ENCODE data around the gene FCGR3B.
"Not testable (repeated sequence)": the region's sequence is repeated elsewhere in the genome, so short reads cannot be mapped to it uniquely, and the experiment has no call there.

FCGR3B gene
- 0 to 0.49 (median 0.09) reads per million in 4 experiments for total RNA-seq

GRCh38 chr1:161631076-161631475, at the start of gene FCGR3B:
TSS of gene FCGR3B (minus strand) at chr1:161631176. CDS start at chr1:161631094, 82 bp downstream.
- DNase-seq, result no peak

- no peak for DNase-seq
These were observed 47.5 kb upstream of the FCGR3B start for GRCh38 chr1:161678500-161678899.

GRCh38 chr1:161676958-161677689, 46.1 kb upstream of the FCGR3B start:
- no peak for DNase-seq

- DNase-seq, result no peak
These were observed 45.5 kb upstream of the FCGR3B start for GRCh38 chr1:161676441-161676840.

DNA sequence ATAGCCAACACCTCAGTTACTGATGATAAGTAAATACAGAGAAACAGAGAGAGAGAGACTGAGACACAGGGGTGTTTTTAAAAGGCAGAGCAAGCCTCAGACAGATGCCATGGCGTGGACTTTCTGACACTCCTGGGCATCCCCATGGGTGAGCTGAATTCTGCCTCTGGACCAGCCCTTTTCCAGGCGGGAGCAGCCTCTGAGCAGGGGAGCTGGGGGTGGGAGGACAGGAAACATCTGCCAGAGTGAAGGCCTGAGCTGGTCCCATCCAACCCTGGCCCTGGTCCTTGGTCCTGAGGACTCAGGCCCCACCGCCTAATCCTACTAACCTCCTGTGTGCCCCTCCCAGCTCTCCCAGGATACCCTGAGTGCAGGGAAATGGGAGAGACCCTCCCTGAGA, 43.9 kb upstream of the FCGR3B start:
- not testable (repeated sequence) for DNase-seq

DNA sequence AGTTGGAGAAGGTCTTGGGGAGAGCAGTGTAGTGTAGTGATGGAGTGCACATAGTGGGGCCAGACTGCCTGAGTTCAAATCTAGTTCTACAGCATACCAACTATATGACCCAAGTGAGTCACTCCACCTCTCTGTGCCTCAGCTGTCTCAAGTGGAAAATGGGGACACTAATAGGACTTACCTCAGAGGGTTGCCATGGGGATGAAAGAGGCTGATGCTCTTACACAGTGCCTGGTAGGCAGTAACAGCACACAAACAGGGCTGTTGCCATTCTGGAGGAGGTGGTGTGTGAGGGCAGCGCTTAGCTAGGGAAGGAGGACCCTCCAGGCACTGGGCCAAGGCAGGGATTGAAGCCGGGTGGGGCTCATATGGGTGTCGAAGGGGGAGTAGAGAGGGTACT, 43.5 kb upstream of the FCGR3B start:
- not testable (repeated sequence) for DNase-seq

GRCh38 chr1:161673437-161673836, 42.5 kb upstream of the FCGR3B start:
- DNase-seq, result not testable (repeated sequence)

DNA sequence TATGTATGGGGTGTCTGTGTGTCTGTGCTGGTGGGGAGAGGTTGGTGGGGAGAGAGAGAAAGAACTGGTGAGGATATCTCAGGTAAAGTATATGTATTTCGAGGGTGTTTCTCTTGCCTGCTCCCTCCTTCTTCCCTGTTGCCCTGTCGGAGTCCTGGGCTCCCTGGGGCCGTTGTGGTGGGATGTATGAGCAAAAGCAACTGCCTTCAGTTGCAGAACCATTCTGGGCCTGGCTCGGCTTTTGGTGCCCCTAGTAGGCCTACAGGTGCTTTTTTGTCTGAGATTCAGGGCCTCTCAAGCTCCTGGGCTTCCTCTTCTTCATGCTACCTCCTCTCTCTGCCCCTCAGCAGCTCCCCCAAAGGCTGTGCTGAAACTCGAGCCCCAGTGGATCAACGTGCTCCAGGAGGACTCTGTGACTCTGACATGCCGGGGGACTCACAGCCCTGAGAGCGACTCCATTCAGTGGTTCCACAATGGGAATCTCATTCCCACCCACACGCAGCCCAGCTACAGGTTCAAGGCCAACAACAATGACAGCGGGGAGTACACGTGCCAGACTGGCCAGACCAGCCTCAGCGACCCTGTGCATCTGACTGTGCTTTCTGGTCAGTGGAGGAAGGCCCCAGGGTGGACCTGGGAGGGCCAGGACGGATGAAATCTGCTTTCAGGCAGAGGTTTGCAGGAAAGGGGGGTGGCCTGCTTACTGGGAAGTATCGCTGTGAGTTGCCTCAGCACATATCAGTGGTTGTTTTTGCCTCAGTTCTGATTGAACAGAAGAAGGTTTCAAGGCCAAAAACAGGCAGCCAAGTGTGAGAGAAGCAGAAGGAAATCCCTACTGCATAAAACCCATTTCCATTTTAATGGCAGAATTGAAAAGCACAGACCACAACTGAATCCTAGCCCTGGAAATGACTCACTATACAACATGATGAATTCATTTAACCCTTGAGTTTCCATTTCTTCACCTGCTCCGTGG, 40.4 kb upstream of the FCGR3B start:
- DNase-seq, result not testable (repeated sequence)

DNA sequence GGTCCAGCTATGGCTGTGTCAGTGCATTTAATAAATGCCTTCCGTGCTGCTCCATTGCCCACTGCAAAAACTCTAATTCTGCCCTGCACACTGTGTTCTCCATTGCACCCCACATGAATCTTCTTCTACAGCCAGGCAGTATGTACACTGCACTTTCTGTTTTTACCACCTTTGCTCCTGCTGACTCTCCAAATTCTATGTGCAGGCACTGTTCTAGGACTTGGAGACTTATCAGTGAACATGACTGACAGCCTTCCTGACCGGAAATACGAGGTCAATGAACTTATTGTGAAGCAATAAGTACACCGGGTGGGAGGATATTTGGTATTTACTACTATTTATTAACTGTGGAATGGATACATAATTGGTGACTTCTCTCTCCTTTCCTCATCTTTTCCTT, 33.7 kb upstream of the FCGR3B start:
- DNase-seq, result not testable (repeated sequence)

DNA sequence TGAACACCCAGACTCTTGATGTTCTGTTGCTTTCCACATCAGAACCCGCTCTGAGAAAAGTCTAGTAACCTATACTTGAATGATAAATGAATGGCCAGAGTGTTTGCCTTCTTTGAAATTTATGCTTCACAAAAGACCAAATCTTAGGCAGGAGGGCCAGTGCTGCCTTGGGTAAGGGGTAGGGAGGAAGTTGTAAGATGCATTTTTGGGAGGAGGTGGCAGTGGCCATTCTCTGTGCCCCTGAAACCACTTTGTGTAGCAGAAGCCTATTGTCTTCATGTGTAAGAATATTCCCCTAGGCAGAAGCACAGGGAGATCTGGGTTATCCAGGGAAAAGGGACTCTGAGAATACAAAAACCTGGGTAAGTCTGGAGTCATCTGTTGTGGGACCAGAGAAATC, 32.6 kb upstream of the FCGR3B start:
- not testable (repeated sequence) for DNase-seq

GRCh38 chr1:161662684-161663339, 31.8 kb upstream of the FCGR3B start, which contains the start of gene FCGR2B:
TSS of gene FCGR2B (plus strand) at chr1:161663143. CDS start at chr1:161663242, 99 bp downstream.
- DNase-seq, result not testable (repeated sequence)

- not testable (repeated sequence) for DNase-seq
These were observed 30.8 kb upstream of the FCGR3B start for GRCh38 chr1:161661660-161662311.

GRCh38 chr1:161658524-161658923, 27.5 kb upstream of the FCGR3B start:
- DNase-seq, result not testable (repeated sequence)

- not testable (repeated sequence) for DNase-seq
These were observed 23.0 kb upstream of the FCGR3B start for GRCh38 chr1:161653971-161654370.

DNA sequence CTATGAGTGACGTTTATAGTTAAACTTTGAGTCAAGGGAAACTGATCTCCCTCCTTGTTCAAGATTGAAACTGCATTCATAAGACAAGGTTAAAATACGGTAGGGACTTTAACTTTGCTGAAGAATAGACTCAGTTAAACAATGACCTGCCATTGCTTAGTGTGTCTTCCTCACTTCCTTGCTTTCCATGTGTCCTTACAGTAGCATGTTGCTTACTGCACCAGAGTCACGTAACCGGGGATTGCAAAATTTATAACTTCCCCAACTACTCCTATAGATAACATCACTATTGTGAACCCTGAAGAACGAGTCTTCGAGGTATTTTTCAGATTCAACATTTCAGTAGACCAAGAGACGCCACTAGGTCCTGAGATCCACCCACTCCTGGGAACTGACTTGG, 22.6 kb upstream of the FCGR3B start:
- not testable (repeated sequence) for DNase-seq

- not testable (repeated sequence) for DNase-seq
These were observed 16.8 kb upstream of the FCGR3B start for GRCh38 chr1:161647507-161648360.

DNA sequence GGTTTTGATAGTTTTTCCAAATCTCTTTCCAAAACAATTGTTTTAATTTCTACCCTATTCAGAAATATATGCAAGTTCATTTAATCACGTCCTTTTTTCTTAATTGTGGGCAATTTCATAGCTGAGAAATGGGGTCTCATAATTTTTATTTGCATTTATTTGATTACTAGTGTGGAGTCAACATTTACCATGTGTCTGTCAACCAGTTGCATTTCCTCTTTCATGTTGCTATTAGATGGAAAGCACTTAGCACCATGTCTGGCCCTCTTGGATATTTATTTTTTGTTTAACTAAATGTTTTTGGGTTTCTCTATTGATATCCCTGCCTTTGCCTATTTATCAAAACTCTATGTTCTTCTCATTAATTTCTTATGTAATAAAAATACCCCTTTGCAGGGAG, 13.9 kb upstream of the FCGR3B start:
- not testable (repeated sequence) for DNase-seq

DNA sequence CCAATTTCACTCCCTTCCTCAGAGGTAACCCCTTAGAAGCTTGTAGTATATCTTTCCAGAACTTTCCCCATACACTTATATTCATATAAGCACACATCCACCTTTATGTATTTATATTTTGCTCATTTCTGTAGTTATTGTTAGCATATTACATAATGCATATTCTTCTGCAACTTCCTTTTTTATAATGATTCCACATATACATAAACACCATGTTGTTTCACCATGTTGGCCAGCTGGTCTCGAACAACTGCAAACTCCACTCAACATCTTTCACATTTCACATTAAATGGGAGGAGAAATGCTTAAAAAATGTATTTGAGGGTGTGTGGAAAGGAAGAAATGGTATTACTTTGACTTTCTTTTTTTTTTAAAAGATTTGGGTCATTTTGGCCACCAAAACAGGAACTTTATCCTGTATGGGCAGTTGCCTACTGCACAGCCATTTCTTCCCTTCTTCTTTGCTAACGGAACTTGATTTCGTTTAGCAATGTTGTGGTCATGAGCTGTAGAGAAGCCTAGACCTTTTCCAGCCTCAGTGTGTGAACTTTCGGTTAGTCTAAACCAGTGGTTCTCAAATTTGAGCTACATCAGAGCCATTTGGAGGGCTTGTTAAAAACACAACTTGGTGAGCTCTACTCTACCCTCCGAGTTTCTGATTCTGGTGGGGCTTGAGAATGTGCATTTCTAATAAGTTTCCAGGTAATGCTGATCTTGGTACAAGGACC, 12.7 kb upstream of the FCGR3B start:
- not testable (repeated sequence) for DNase-seq

DNA sequence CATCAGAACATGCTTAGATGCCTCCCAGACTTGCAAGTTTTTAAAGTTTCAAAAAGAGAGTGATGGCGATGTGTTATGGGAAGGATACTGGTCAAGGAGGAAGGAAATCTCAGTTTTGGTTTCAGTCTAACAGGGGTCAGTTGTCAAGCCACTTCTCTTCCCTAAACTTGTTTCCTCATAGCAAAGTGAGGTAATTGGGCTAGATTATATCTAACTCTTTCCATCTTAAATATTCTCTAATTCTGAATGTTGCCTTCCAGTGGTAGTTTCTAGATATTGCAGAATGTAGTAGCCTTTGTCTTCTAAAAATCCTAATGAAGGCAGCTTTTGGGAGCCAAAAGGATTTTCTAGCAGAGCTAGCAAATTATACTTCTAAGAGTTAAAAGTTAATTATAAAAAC, 11.7 kb upstream of the FCGR3B start:
- DNase-seq, result not testable (repeated sequence)

DNA sequence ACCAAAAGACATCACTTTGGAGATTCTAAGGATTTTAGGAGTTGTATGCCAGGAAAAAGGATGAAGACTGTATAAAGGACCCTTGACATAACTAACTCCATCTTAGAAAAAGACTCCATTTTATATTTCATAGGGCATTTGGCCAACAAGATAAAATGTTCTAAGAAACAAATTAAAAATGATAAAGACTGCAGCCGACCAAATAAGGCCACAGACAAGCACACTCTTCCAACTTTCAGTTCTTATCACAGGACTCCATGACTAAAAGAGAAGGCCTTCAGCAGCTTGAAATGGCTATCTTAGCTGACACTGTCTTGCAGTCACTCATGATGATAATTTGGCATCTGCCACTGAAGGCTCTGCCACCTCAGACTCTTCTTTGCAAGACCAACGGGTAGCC, 8.2 kb upstream of the FCGR3B start:
- not testable (repeated sequence) for DNase-seq

Data from effector CD8-positive, alpha-beta T cell (primary cell).